Mammary epithelial cell (primary cell): ENCODE measurements around the gene CD109.

Experiments used
- CTCF ChIP-seq, 2 donors: IDR thresholded peaks in 1 of 2; conservative IDR thresholded peaks in 1 of 2; 2 replicates each; pipeline ENCODE4 v1.5.1; 2011 to 2012; ENCODE audit warnings: inconsistent platforms in 2 of 2, low read length in 2 of 2, mild to moderate bottlenecking in 2 of 2, control low read depth in 1 of 2, low read depth in 1 of 2; ENCODE audit not compliant: insufficient read depth in 1 of 2; ENCODE audit errors: extremely low read depth in 1 of 2
- EZH2 ChIP-seq: IDR thresholded peaks from 2 replicates; pipeline ENCODE4 v1.6.1; 2012; ENCODE audit warnings: low read length, inconsistent platforms, borderline replicate concordance

GRCh38 chr6:73649783-73650182, 46.2 kb upstream of the CD109 start:
- no peak for TF ChIP-seq CTCF (conservative IDR thresholded peaks at IDR 0.05 in 1 of 2, IDR thresholded peaks at IDR 0.05 in 1 of 2; ENCODE audit: extremely low read depth in 1 of 2, insufficient read depth in 1 of 2, low read depth in 1 of 2, low read length in 2 of 2)
- TF ChIP-seq EZH2: no peak
